ENCODE results near the gene WAC. TPM values are rescaled to one million over a fixed set of nuclear protein-coding genes. Genes with fewer than 3 reads are reported as not detected.

The WAC gene
- total and polyA plus RNA-seq, 4 donors, result 27.0 to 227 (median 60.2) TPM

GRCh38 chr10:28556142-28556541, 23.2 kb downstream of the WAC start:
- peaks cover 4 to 55% (median 11%) of the 10 kb centered on the region in 5 donors for H3K4me1 ChIP-seq (ENCODE audit: control insufficient read depth in 5 of 5, insufficient read depth in 5 of 5, low read length in 5 of 5)
- WGBS, 2 donors, result 95 to 97% methylated on average over 2 of the region's 2 CpGs
- ATAC-seq (ENCODE audit: insufficient read depth, low FRiP score) (no peak), DNase-seq (no peak)
- no peaks in the 10 kb centered on the region for H3K9me3 ChIP-seq (ENCODE audit: control insufficient read depth in 4 of 4, insufficient read depth in 3 of 4, low read length in 3 of 4)
- no peak for TF ChIP-seq CTCF (IDR thresholded peaks at IDR 0.05; ENCODE audit: control extremely low read depth, extremely low read depth)
- no peak overlapping the region for H3K4me3 ChIP-seq
- no peak overlapping the region for H3K27ac ChIP-seq (ENCODE audit: low read depth in 1 of 2, low read length in 1 of 2)
- peaks cover 0 to 27% (median 11%) of the 10 kb centered on the region in 4 donors for H3K36me3 ChIP-seq (ENCODE audit: control insufficient read depth in 4 of 4, insufficient read depth in 4 of 4, low read length in 4 of 4)
- no peaks in the 10 kb centered on the region for H3K27me3 ChIP-seq (ENCODE audit: control insufficient read depth in 3 of 3, insufficient read depth in 3 of 3, low read length in 2 of 3)
- no peak overlapping the region for H3K9ac ChIP-seq (ENCODE audit: insufficient read depth in 1 of 2, low read length in 2 of 2)

GRCh38 chr10:28558186-28558585, 25.3 kb downstream of the WAC start:
- no peak for ATAC-seq (ENCODE audit: insufficient read depth, low FRiP score)
- H3K4me1 ChIP-seq (ENCODE audit: control insufficient read depth in 5 of 5, insufficient read depth in 5 of 5, low read length in 5 of 5), result peaks cover 4 to 53% (median 11%) of the 10 kb centered on the region in 5 donors
- 55 to 65% methylated on average over 3 of the region's 3 CpGs for WGBS, 2 donors

GRCh38 chr10:28558923-28559508, 26.1 kb downstream of the WAC start:
- ATAC-seq (ENCODE audit: insufficient read depth, low FRiP score), result no peak
- Histone ChIP-seq H3K27me3 (ENCODE audit: control insufficient read depth in 3 of 3, insufficient read depth in 3 of 3, low read length in 2 of 3) (no peaks in the 10 kb centered on the region), H3K9ac (ENCODE audit: insufficient read depth in 1 of 2, low read length in 2 of 2) (no peak overlapping the region), H3K9me3 (ENCODE audit: control insufficient read depth in 4 of 4, insufficient read depth in 3 of 4, low read length in 3 of 4) (no peaks in the 10 kb centered on the region), H3K4me1 (ENCODE audit: control insufficient read depth in 5 of 5, insufficient read depth in 5 of 5, low read length in 5 of 5) (peaks cover 4 to 55% (median 11%) of the 10 kb centered on the region in 5 donors), H3K4me3 (no peak overlapping the region), H3K36me3 (ENCODE audit: control insufficient read depth in 4 of 4, insufficient read depth in 4 of 4, low read length in 4 of 4) (peaks cover 0 to 24% (median 11%) of the 10 kb centered on the region in 4 donors), H3K27ac (ENCODE audit: low read depth in 1 of 2, low read length in 1 of 2) (peak overlapping the region in 1 of 2 donors; percentile 27)
- 63 to 64% methylated on average over 8 of the region's 8 CpGs for WGBS, 2 donors
- no peak for DNase-seq
- TF ChIP-seq CTCF (IDR thresholded peaks at IDR 0.05; ENCODE audit: control extremely low read depth, extremely low read depth), result no peak

More at GRCh38 chr10:28558186-28558585, 25.3 kb downstream of the WAC start:
- no peak for TF ChIP-seq CTCF (IDR thresholded peaks at IDR 0.05; ENCODE audit: control extremely low read depth, extremely low read depth)
- Histone ChIP-seq H3K4me3 (no peak overlapping the region), H3K27me3 (ENCODE audit: control insufficient read depth in 3 of 3, insufficient read depth in 3 of 3, low read length in 2 of 3) (no peaks in the 10 kb centered on the region), H3K36me3 (ENCODE audit: control insufficient read depth in 4 of 4, insufficient read depth in 4 of 4, low read length in 4 of 4) (peaks cover 0 to 27% (median 12%) of the 10 kb centered on the region in 4 donors), H3K9ac (ENCODE audit: insufficient read depth in 1 of 2, low read length in 2 of 2) (no peak overlapping the region), H3K27ac (ENCODE audit: low read depth in 1 of 2, low read length in 1 of 2) (no peak overlapping the region), H3K9me3 (ENCODE audit: control insufficient read depth in 4 of 4, insufficient read depth in 3 of 4, low read length in 3 of 4) (no peaks in the 10 kb centered on the region)
- no peak for DNase-seq
